Activated T-helper 1 cell treated with anti-CD3 and anti-CD28 coated beads, Interleukin-12 subunit alpha, Interleukin-12 subunit beta, Interleukin-2, Interleukin-4 antibody, amounts not matched to agents 30 ng/mL and 10 ng/mL and 1 ng/mL, durations not matched to agents 14 hours and 24 hours and 36 hours (primary cell): ENCODE measurements around the gene ARFIP1. TPM values are rescaled to one million over a fixed set of nuclear protein-coding genes. Genes with fewer than 3 reads are reported as not detected.

Experiments used
- DNase-seq: peaks from one replicate; pipeline ENCODE4 v3.0.0; 2021; ENCODE audit warnings: low spot score
- H3K27ac Mint-ChIP-seq: one replicate; pipeline ENCODE4 v1.8.0; 2021; ENCODE audit warnings: mild to moderate bottlenecking, mixed read lengths
- H3K27me3 Mint-ChIP-seq: one replicate; pipeline ENCODE4 v1.8.0; 2022; ENCODE audit warnings: mild to moderate bottlenecking, moderate library complexity, mixed read lengths; ENCODE audit not compliant: insufficient read depth
- H3K36me3 Mint-ChIP-seq: one replicate; pipeline ENCODE4 v1.8.0; 2021; ENCODE audit warnings: low read depth, mixed read lengths
- H3K4me1 Mint-ChIP-seq: one replicate; pipeline ENCODE4 v1.8.0; 2021; ENCODE audit warnings: low read depth, mixed read lengths
- H3K4me3 Mint-ChIP-seq: one replicate; pipeline ENCODE4 v1.8.0; 2021; ENCODE audit warnings: mild to moderate bottlenecking, moderate library complexity, mixed read lengths
- H3K9me3 Mint-ChIP-seq: one replicate; pipeline ENCODE4 v1.8.0; 2021; ENCODE audit warnings: mixed read lengths
- intact Hi-C: fragments of 100-400 bp; cut with micrococcal nuclease; formaldehyde crosslinking; loops from one replicate; pipeline ENCODE4 v1.15.1; 2024
- total RNA-seq: library from RNA; stranded (reverse); gene quantifications from 2 replicates; pipeline ENCODE4 v1.2.3, GENCODE V29; 2022

Gene ARFIP1
- total RNA-seq, 1 donor from 2014 or later = 18.6 TPM

DNA sequence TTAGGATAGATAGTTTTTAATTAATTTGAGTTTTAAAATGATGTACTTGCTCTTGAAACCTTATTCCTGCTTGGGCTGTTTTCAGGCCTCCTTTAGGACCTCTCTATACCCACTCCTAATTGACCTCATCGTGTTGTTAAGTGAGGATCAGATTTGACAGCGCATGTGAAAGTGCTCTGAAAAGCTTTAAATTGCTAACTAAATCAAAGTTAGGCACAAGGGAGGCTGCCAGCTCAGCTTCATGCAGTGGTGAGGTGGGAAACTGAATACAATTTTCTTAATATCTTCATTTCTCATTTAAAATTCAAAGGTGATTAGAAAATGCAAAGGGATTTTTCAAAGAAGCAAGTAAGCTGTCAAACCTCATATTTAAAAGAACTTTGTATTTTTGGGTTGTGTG lies 176.4 kb downstream of the ARFIP1 start:
- peaks cover 7% of the 10 kb centered on the region for H3K27me3 Mint-ChIP-seq
- no peaks in the 10 kb centered on the region for H3K4me1 Mint-ChIP-seq
- no peaks in the 10 kb centered on the region for H3K9me3 Mint-ChIP-seq
- intact Hi-C loops = no loop called here
- no peaks in the 10 kb centered on the region for H3K36me3 Mint-ChIP-seq
- no peak overlapping the region for H3K27ac Mint-ChIP-seq
- no peak overlapping the region for H3K4me3 Mint-ChIP-seq
- no peak for DNase-seq

DNA sequence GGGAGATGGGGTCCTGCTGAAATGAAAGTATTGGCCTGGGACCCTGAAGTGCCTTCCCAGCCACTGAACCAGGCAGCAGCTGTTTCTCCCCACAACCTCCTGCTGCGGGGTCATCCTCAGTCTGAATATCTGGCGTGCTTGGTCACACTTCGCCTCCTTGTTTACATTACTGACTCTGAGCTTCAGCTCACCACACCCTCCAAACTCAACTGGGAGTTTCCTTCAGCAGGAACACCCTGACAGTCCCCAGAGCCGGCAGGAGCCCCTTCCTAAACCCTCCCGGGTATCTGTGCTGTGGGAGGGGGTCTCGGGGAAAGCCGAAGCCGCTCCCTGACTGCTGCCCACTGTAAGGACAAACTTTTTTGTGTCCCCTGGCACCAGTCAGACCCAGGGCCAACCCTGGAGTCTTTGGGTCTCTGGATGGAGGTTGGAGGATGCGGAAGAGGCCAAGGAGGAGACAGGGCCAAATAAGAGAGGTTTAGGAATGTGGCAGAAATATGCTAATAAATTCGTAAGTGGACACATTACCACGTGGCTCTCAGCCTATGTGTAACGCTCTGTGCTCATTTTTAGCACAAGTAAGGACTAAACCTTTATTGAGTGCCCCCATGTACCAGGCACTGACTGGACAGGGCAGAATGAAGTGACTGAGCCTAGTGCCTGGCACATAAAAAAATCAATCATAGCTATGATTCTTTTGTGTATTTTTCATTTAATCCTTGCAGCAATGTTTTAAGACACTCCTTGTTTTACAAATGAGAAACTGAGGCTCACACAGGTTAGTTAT lies 177.1 kb downstream of the ARFIP1 start:
- Mint-ChIP-seq H3K9me3 (no peaks in the 10 kb centered on the region), H3K36me3 (no peaks in the 10 kb centered on the region), H3K27me3 (peaks cover 7% of the 10 kb centered on the region), H3K4me1 (no peaks in the 10 kb centered on the region), H3K27ac (no peak overlapping the region), H3K4me3 (no peak overlapping the region)
- intact Hi-C loops = no loop called here
- DNase-seq = no peak

- Mint-ChIP-seq H3K27ac (no peak overlapping the region), H3K9me3 (no peaks in the 10 kb centered on the region)
Observed at GRCh38 chr4:152957437-152958171, 177.8 kb downstream of the ARFIP1 start.

DNA sequence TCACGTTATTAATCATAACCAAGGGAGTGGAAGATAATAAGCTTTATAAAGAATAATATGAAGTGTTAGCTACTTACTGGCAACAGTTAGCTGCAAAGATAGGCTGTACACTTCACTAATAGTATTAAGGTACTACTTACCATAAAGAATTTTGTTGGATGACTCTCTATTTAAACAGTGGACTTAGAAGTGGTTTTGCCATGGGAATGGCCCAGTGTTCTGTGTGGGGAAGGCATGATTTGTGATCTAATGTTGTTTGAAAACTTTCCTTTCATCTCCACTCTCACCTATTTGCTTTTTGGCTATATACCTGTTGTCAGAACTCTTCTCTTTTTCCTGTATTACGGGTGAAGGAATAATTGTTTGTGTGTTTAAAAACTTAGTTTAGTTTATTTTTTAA lies 179.3 kb downstream of the ARFIP1 start:
- peaks cover 6% of the 10 kb centered on the region for H3K27me3 Mint-ChIP-seq
- no peak overlapping the region for H3K27ac Mint-ChIP-seq
- H3K4me1 Mint-ChIP-seq = no peaks in the 10 kb centered on the region
- intact Hi-C loops = no loop called here
- no peak overlapping the region for H3K4me3 Mint-ChIP-seq
- no peak for DNase-seq
- H3K36me3 Mint-ChIP-seq = no peaks in the 10 kb centered on the region
- H3K9me3 Mint-ChIP-seq = no peaks in the 10 kb centered on the region

More at GRCh38 chr4:152957437-152958171, 177.8 kb downstream of the ARFIP1 start:
- peaks cover 6% of the 10 kb centered on the region for H3K27me3 Mint-ChIP-seq
- no peaks in the 10 kb centered on the region for H3K4me1 Mint-ChIP-seq
- no peaks in the 10 kb centered on the region for H3K36me3 Mint-ChIP-seq
- H3K4me3 Mint-ChIP-seq = no peak overlapping the region
- intact Hi-C loops = no loop called here
- DNase-seq = no peak

GRCh38 chr4:152960082-152960481 lies 180.3 kb downstream of the ARFIP1 start:
- Mint-ChIP-seq H3K27ac (no peak overlapping the region), H3K9me3 (no peaks in the 10 kb centered on the region), H3K36me3 (no peaks in the 10 kb centered on the region), H3K4me3 (no peak overlapping the region), H3K4me1 (no peaks in the 10 kb centered on the region), H3K27me3 (peaks cover 6% of the 10 kb centered on the region)
- intact Hi-C loops = no loop called here
- no peak for DNase-seq

GRCh38 chr4:152961014-152961772 lies 181.4 kb downstream of the ARFIP1 start:
- Mint-ChIP-seq H3K9me3 (no peaks in the 10 kb centered on the region), H3K27me3 (peaks cover 6% of the 10 kb centered on the region), H3K4me3 (no peak overlapping the region), H3K27ac (no peak overlapping the region), H3K36me3 (no peaks in the 10 kb centered on the region), H3K4me1 (no peaks in the 10 kb centered on the region)
- intact Hi-C loops = no loop called here
- no peak for DNase-seq

DNA sequence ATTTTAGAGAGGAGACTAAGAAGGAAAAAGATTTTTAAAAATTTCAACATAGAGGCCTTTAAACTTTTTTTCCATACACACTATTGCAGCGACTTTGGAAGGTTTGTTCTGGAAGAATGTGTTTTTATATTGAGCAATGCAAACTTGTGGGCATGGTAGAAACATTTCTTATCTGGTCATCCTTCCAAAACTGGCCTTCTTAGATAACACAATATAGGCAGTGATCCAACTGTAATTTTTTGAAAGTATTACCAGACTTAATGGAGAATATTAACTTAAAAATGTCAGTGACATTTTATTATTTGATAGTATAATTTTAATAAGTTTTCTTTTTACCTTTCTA lies 182.0 kb downstream of the ARFIP1 start:
- intact Hi-C loops = no loop called here
- H3K27ac Mint-ChIP-seq = no peak overlapping the region
- H3K4me1 Mint-ChIP-seq = no peaks in the 10 kb centered on the region
- no peak overlapping the region for H3K4me3 Mint-ChIP-seq
- H3K36me3 Mint-ChIP-seq = no peaks in the 10 kb centered on the region
- DNase-seq = no peak
- H3K9me3 Mint-ChIP-seq = no peaks in the 10 kb centered on the region
- H3K27me3 Mint-ChIP-seq = peaks cover 6% of the 10 kb centered on the region

Other genes starting within 250 kb of the ARFIP1 start
- gene FBXW7, start 243.9 kb upstream of the ARFIP1 start, total RNA-seq = 53.0 and 53.3 TPM in 2 replicates
- 13.0 and 13.3 TPM in 2 replicates for gene TMEM154, start 100.0 kb upstream of the ARFIP1 start, total RNA-seq
- 0.24 and 0.57 TPM in 2 replicates for gene TIGD4, start 224 bp upstream of the ARFIP1 start, total RNA-seq
- 0.10 TPM in 2 replicates for gene FHDC1, start 156.4 kb downstream of the ARFIP1 start, total RNA-seq